SU-DHL-6 (cell line): Measurements from ENCODE around the gene S100A5.

Experiments used
- H2AFZ ChIP-seq: fragments of 200-600 bp; sonication (generic); 2 replicates; pipeline ENCODE4 v1.6.1; 2014; ENCODE audit warnings: low read depth, mild to moderate bottlenecking, moderate library complexity, mixed read lengths, antibody characterized with exemption, low read length; ENCODE audit not compliant: severe bottlenecking
- H3F3A ChIP-seq: fragments of 200-600 bp; shearing (Covaris generic); 2 replicates; pipeline ENCODE4 v1.6.0; 2016; ENCODE audit warnings: antibody characterized with exemption, mild to moderate bottlenecking; ENCODE audit not compliant: insufficient read depth
- H3K27ac ChIP-seq: fragments of 200-600 bp; sonication (generic); 2 replicates; pipeline ENCODE4 v1.5.1; 2016; ENCODE audit warnings: low read depth, mild to moderate bottlenecking, low read length, moderate library complexity, mixed read lengths
- H3K27me3 ChIP-seq: fragments of 200-600 bp; sonication (generic), shearing (Covaris generic); 2 replicates; pipeline ENCODE4 v1.6.0; 2014; ENCODE audit warnings: mild to moderate bottlenecking, low read length
- H3K36me3 ChIP-seq: fragments of 200-600 bp; sonication (generic); 2 replicates; pipeline ENCODE4 v1.6.1; 2014; ENCODE audit warnings: mild to moderate bottlenecking, low read length, mixed read lengths
- H3K4me2 ChIP-seq: fragments of 300-600, 200-600 bp; shearing (Covaris generic), sonication (generic); 2 replicates; pipeline ENCODE4 v1.6.0; 2014; ENCODE audit warnings: low read length, low read depth, mild to moderate bottlenecking; ENCODE audit not compliant: poor library complexity, severe bottlenecking
- H3K4me3 ChIP-seq: fragments of 200-600 bp; sonication (generic); 2 replicates; pipeline ENCODE4 v1.5.1; 2014; ENCODE audit warnings: antibody characterized with exemption, low read length, mild to moderate bottlenecking, mixed read lengths; ENCODE audit not compliant: insufficient read depth, poor library complexity, severe bottlenecking
- H3K79me2 ChIP-seq: fragments of 200-600 bp; sonication (generic); 2 replicates; pipeline ENCODE4 v1.6.1; 2014; ENCODE audit warnings: mild to moderate bottlenecking, low read length, moderate library complexity; ENCODE audit not compliant: insufficient read depth
- H3K9ac ChIP-seq: fragments of 200-600 bp; sonication (generic); 2 replicates; pipeline ENCODE4 v1.7.0; 2014; ENCODE audit warnings: mild to moderate bottlenecking, low read length
- H3K9me2 ChIP-seq: fragments of 200-600 bp; sonication (generic); replicated peaks from 2 replicates; pipeline ENCODE4 v1.6.1; 2014; ENCODE audit warnings: low read length; ENCODE audit not compliant: insufficient read depth
- H3K9me3 ChIP-seq: fragments of 200-600 bp; sonication (generic); 2 replicates; pipeline ENCODE4 v1.6.1; 2014; ENCODE audit warnings: low read length, mixed read lengths; ENCODE audit not compliant: insufficient read depth
- H4K20me1 ChIP-seq: fragments of 200-600 bp; sonication (generic); 2 replicates; pipeline ENCODE4 v1.6.1; 2014; ENCODE audit warnings: low read depth, mild to moderate bottlenecking, antibody characterized with exemption, low read length, moderate library complexity, mixed read lengths
- EZH2phosphoT487 ChIP-seq: fragments of 200-600 bp; sonication (generic), shearing (Covaris generic); conservative IDR thresholded peaks from 2 replicates; pipeline ENCODE4 v1.6.1; 2018; ENCODE audit warnings: mild to moderate bottlenecking, antibody characterized with exemption, low read length, moderate library complexity, mixed read lengths
- TF ChIP-seq, protein P1 (sequence below): fragments of 200-600 bp; sonication (generic); IDR thresholded peaks from one replicate; pipeline ENCODE4 v1.5.1; 2017; ENCODE audit warnings: antibody characterized with exemption, mild to moderate bottlenecking, low read length, moderate library complexity; ENCODE audit not compliant: insufficient read depth, poor library complexity, severe bottlenecking

S100A5 gene

GRCh38 chr1:153561466-153561985 is 20.8 kb upstream of the S100A5 start:
- Histone ChIP-seq H3K9ac (no peak overlapping the region), H3K27me3 (no peaks in the 10 kb centered on the region), H3K9me2 (no peaks in the 10 kb centered on the region), H3K79me2 (no peaks in the 10 kb centered on the region), H3K4me2 (no peak overlapping the region), H2AFZ (no peak overlapping the region), H3K27ac (no peak overlapping the region), H3K36me3 (no peaks in the 10 kb centered on the region), H3K9me3 (no peaks in the 10 kb centered on the region), H4K20me1 (no peaks in the 10 kb centered on the region), H3K4me3 (no peak overlapping the region), H3F3A (no peaks in the 10 kb centered on the region)
- TF ChIP-seq, protein P1, sequence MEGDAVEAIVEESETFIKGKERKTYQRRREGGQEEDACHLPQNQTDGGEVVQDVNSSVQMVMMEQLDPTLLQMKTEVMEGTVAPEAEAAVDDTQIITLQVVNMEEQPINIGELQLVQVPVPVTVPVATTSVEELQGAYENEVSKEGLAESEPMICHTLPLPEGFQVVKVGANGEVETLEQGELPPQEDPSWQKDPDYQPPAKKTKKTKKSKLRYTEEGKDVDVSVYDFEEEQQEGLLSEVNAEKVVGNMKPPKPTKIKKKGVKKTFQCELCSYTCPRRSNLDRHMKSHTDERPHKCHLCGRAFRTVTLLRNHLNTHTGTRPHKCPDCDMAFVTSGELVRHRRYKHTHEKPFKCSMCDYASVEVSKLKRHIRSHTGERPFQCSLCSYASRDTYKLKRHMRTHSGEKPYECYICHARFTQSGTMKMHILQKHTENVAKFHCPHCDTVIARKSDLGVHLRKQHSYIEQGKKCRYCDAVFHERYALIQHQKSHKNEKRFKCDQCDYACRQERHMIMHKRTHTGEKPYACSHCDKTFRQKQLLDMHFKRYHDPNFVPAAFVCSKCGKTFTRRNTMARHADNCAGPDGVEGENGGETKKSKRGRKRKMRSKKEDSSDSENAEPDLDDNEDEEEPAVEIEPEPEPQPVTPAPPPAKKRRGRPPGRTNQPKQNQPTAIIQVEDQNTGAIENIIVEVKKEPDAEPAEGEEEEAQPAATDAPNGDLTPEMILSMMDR = no peak
- no peak for TF ChIP-seq EZH2phosphoT487

GRCh38 chr1:153560771-153561465 is 20.2 kb upstream of the S100A5 start:
- Histone ChIP-seq H3K4me2 (no peak overlapping the region), H3K4me3 (no peak overlapping the region), H3K9me3 (no peaks in the 10 kb centered on the region), H3K27me3 (no peaks in the 10 kb centered on the region), H4K20me1 (no peaks in the 10 kb centered on the region), H3K9me2 (no peaks in the 10 kb centered on the region), H2AFZ (no peak overlapping the region), H3K27ac (no peak overlapping the region), H3K79me2 (no peaks in the 10 kb centered on the region), H3K9ac (no peak overlapping the region), H3F3A (no peaks in the 10 kb centered on the region), H3K36me3 (no peaks in the 10 kb centered on the region)
- TF ChIP-seq, protein P1 = no peak
- TF ChIP-seq EZH2phosphoT487 = no peak

- no peak overlapping the region for H3K4me2 ChIP-seq
- H3K9me3 ChIP-seq = no peaks in the 10 kb centered on the region
- H3K4me3 ChIP-seq = no peak overlapping the region
- no peaks in the 10 kb centered on the region for H3K79me2 ChIP-seq
- no peak overlapping the region for H3K9ac ChIP-seq
- no peaks in the 10 kb centered on the region for H3K9me2 ChIP-seq
- no peak overlapping the region for H3K27ac ChIP-seq
- no peak overlapping the region for H2AFZ ChIP-seq
- TF ChIP-seq, protein P1 = no peak
- TF ChIP-seq EZH2phosphoT487 = no peak
- no peaks in the 10 kb centered on the region for H3F3A ChIP-seq
- no peaks in the 10 kb centered on the region for H4K20me1 ChIP-seq
- H3K27me3 ChIP-seq = no peaks in the 10 kb centered on the region
- H3K36me3 ChIP-seq = no peaks in the 10 kb centered on the region
Observed at GRCh38 chr1:153560241-153560640, 19.5 kb upstream of the S100A5 start.
